Measurements from ENCODE around the gene VPS52. TPM values are rescaled to one million over a fixed set of nuclear protein-coding genes. Genes with fewer than 3 reads are reported as not detected.

Gene VPS52
- total and polyA plus RNA-seq, 9 of the 15 experiments (the other 6 are each of a cell fraction or from before 2014, with no cell fraction given), result 24.4 to 103 (median 40.2) TPM

DNA sequence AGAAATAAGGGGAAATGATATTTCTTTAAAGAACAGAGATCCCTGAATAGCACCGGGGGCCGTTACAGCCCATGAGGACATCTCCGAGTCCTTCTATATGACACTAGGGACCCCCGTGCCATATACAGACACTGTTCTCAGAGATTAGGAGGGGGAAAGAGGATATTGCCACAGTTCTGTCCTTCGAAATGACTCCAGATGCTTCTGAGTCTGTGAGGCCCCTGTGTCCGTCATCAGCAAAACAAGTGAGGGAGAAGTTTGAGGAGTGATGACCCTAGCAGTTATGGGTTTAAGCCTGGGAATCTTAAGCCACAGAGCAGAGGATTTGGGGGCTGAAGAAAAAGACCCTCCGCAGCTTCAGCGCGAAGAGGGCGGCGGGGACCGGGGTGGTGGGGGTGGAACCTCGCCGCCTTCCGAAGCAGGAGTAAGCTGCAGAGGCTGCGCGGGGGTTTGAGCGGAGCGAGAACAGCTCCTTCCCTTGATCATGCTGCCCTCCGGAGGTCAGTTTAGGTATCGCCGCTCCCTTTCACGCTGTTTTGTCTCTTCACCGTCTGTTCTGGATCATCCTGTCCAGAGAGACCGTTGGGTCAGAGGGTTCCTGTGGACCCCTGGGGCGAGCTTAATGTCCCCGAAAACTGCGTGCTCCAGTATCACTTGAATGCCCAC is 23.6 kb downstream of the VPS52 start:
- H3K9ac ChIP-seq (ENCODE audit: insufficient read depth in 1 of 2, low read depth in 2 of 2, low read length in 2 of 2), result peak overlapping the region; percentile 79 to 87
- H3K4me3 ChIP-seq, result peak overlapping the region; percentile 53
- no TSS peak for BruUV-seq (replicated peaks)
- WGBS (ENCODE audit: insufficient coverage, low coverage, missing lambda C conversion rate), result 10% methylated on average over 24 of the region's 28 CpGs
- peaks cover 4 to 9% of the 10 kb centered on the region in 2 experiments; a peak in 2 of 5 replicates for H3K27me3 ChIP-seq (ENCODE audit: control insufficient read depth in 2 of 2, insufficient read depth in 2 of 2, low read length in 2 of 2)
- no peaks in the 10 kb centered on the region for H3K79me2 ChIP-seq (ENCODE audit: control insufficient read depth, insufficient read depth, low read length)
- H3K4me2 ChIP-seq (ENCODE audit: insufficient read depth, low read length), result peak overlapping the region; percentile 97
- H2AFZ ChIP-seq (ENCODE audit: low read depth, low read length), result peak overlapping the region; percentile 99
- ChIA-PET CTCF (ENCODE audit: low intra/inter-chr PET ratio) (interaction anchor here (0.5 to 3.6 kb wide), 11 partner anchors 47 to 504 kb away, joined by 3 to 24 read pairs (median 5); partner anchors contain the start of genes RXRB and SLC39A7), POLR2A (interaction anchor here (0.6 to 5.2 kb wide), 21 partner anchors 11 to 1033 kb away, joined by 3 to 57 read pairs (median 3); partner anchors contain the start of genes B3GALT4, HLA-DPA1, RING1 and RPS18)
- FAIRE-seq (no peak), ATAC-seq (peak; percentile 76), DNase-seq (ENCODE audit: extremely low read depth in 1 of 4, low spot score in 3 of 4) (peak; percentile 82 to 95 (median 84))
- peak overlapping the region; percentile 81 for H3K27ac ChIP-seq (ENCODE audit: extremely low read depth, low read depth, low read length)
- in situ Hi-C loops (cut with MboI), result loop anchor here (5.0 kb wide), 2 partner anchors 131 to 231 kb away; no protein-coding TSS in a partner anchor
- peaks cover 22 to 31% of the 10 kb centered on the region in 2 experiments for H3K4me1 ChIP-seq (replicated peaks in 1 of 2; ENCODE audit: control insufficient read depth in 2 of 2, insufficient read depth in 2 of 2, low read length in 2 of 2)
- no peaks in the 10 kb centered on the region for H3K9me3 ChIP-seq (replicated peaks; ENCODE audit: control insufficient read depth, insufficient read depth, low read depth, low read length)
- H3K9me1 ChIP-seq (ENCODE audit: control insufficient read depth, insufficient read depth, low read length), result peaks cover 4% of the 10 kb centered on the region
- H4K20me1 ChIP-seq (replicated peaks; ENCODE audit: control insufficient read depth, insufficient read depth, low read length), result no peaks in the 10 kb centered on the region
- intact Hi-C loops (cut with micrococcal nuclease), result loop anchor here (1.0 to 2.0 kb wide), 4 partner anchors 47 to 234 kb away; partner anchors contain the start of genes RXRB and SLC39A7
- H3K36me3 ChIP-seq (ENCODE audit: control insufficient read depth, insufficient read depth, low read length), result peaks cover 19% of the 10 kb centered on the region
- TF ChIP-seq ZNF830 (CRISPR knock-in tag; IDR thresholded peaks at IDR 0.05) (no peak), NR1H2 (CRISPR knock-in tag; IDR thresholded peaks at IDR 0.05) (no peak), TBL1XR1 (IDR thresholded peaks at IDR 0.05; ENCODE audit: low read length in 2 of 2) (no peak), GATAD2B (IDR thresholded peaks at IDR 0.05; ENCODE audit: borderline replicate concordance) (no peak), MYBL2 (IDR thresholded peaks at IDR 0.05; ENCODE audit: low read depth) (no peak), MYBL2 (CRISPR knock-in tag; IDR thresholded peaks at IDR 0.05; ENCODE audit: borderline replicate concordance) (no peak), PHTF2 (CRISPR knock-in tag; IDR thresholded peaks at IDR 0.05) (no peak), NRF1 (conservative IDR thresholded peaks at IDR 0.05 in 1 of 2, IDR thresholded peaks at IDR 0.05 in 1 of 2) (peak; percentile 76 to 83), JUND (IDR thresholded peaks at IDR 0.05; ENCODE audit: borderline replicate concordance, low read depth, low read length) (peak; percentile 13; the same call in 1 of the 2 replicates), JUND (tag; IDR thresholded peaks at IDR 0.05; ENCODE audit: borderline replicate concordance, low read depth, low read length) (no peak; the same call in 2 of the 3 replicates), RFX1 (IDR thresholded peaks at IDR 0.05) (no peak), RB1 (IDR thresholded peaks at IDR 0.05; ENCODE audit: low read depth) (peak; percentile 83)
- TF ChIP-seq, protein P1, sequence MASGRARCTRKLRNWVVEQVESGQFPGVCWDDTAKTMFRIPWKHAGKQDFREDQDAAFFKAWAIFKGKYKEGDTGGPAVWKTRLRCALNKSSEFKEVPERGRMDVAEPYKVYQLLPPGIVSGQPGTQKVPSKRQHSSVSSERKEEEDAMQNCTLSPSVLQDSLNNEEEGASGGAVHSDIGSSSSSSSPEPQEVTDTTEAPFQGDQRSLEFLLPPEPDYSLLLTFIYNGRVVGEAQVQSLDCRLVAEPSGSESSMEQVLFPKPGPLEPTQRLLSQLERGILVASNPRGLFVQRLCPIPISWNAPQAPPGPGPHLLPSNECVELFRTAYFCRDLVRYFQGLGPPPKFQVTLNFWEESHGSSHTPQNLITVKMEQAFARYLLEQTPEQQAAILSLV (tag; IDR thresholded peaks at IDR 0.05), result no peak
- TF ChIP-seq, protein P2, sequence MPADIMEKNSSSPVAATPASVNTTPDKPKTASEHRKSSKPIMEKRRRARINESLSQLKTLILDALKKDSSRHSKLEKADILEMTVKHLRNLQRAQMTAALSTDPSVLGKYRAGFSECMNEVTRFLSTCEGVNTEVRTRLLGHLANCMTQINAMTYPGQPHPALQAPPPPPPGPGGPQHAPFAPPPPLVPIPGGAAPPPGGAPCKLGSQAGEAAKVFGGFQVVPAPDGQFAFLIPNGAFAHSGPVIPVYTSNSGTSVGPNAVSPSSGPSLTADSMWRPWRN (IDR thresholded peaks at IDR 0.05; ENCODE audit: low read depth), result no peak
- TF ChIP-seq, protein P3, sequence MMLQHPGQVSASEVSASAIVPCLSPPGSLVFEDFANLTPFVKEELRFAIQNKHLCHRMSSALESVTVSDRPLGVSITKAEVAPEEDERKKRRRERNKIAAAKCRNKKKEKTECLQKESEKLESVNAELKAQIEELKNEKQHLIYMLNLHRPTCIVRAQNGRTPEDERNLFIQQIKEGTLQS (IDR thresholded peaks at IDR 0.05), result no peak
- TF ChIP-seq, protein P3 (CRISPR knock-in tag; conservative IDR thresholded peaks at IDR 0.05), result 0 out of 2 replicates have a peak, but pooled peaks have one; percentile 22
- TF ChIP-seq, protein P4, sequence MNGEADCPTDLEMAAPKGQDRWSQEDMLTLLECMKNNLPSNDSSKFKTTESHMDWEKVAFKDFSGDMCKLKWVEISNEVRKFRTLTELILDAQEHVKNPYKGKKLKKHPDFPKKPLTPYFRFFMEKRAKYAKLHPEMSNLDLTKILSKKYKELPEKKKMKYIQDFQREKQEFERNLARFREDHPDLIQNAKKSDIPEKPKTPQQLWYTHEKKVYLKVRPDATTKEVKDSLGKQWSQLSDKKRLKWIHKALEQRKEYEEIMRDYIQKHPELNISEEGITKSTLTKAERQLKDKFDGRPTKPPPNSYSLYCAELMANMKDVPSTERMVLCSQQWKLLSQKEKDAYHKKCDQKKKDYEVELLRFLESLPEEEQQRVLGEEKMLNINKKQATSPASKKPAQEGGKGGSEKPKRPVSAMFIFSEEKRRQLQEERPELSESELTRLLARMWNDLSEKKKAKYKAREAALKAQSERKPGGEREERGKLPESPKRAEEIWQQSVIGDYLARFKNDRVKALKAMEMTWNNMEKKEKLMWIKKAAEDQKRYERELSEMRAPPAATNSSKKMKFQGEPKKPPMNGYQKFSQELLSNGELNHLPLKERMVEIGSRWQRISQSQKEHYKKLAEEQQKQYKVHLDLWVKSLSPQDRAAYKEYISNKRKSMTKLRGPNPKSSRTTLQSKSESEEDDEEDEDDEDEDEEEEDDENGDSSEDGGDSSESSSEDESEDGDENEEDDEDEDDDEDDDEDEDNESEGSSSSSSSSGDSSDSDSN (IDR thresholded peaks at IDR 0.05; ENCODE audit: borderline replicate concordance in 1 of 2, low read depth in 2 of 2, low read length in 2 of 2), result no peak
